ENCODE measurements around the gene ASCL4. TPM values are rescaled to one million over a fixed set of nuclear protein-coding genes. Genes with fewer than 3 reads are reported as not detected.

The ASCL4 gene
- total and polyA plus RNA-seq, 2 of the 4 experiments (the other 2 are of a cell fraction): not detected

Other genes with a start within 250 kb of the ASCL4 start
- gene PWP1, start 88.9 kb upstream of the ASCL4 start, total RNA-seq (2012; rRNA removed): 179 and 341 TPM in 2 replicates
- 97.7 and 143 TPM in 2 replicates for gene PWP1, start 88.9 kb upstream of the ASCL4 start, polyA plus RNA-seq (2012; rRNA removed)
- gene PRDM4, start 13.6 kb upstream of the ASCL4 start, total RNA-seq (2012; rRNA removed): 26.1 and 26.7 TPM in 2 replicates
- 18.1 and 20.1 TPM in 2 replicates for gene PRDM4, start 13.6 kb upstream of the ASCL4 start, polyA plus RNA-seq (2012; rRNA removed)

All from IMR-90 (cell line).